GM18868 (cell line): Measurements from ENCODE around the gene RUNX2.

ENCODE experiments used
- ATAC-seq: cut with Tn5 transposase; IDR thresholded peaks from one replicate; pipeline ENCODE4 v1.9.1; 2021; ENCODE audit warnings: mild to moderate bottlenecking, moderate library complexity; ENCODE audit not compliant: unreplicated experiment

RUNX2 gene

DNA sequence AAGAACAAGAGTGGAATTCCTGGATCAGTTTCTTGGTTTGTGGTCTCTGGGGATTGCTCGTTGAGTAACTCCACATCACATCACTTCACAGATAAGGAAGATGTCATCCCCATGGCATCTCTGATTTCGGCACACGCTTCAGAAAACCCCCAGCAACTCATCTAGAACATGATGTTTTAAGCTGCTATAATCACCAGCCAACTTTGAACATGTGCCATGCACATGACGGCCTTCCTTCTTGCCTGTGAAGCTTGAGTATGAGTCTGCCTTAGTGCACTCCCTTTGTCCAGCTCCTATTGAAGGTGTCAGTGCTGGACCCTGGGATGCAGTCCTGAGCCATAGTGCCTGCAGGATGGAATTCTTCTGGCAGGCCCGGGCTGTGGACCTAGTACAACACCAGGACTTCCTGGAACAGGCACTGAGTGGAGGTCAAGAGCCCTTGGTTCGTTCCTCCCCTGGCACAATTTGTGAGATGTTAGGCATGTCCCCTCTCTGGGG lies 281.1 kb downstream of the RUNX2 start:
- no peak for ATAC-seq

GRCh38 chr6:45610374-45610773 lies 282.2 kb downstream of the RUNX2 start:
- no peak for ATAC-seq

DNA sequence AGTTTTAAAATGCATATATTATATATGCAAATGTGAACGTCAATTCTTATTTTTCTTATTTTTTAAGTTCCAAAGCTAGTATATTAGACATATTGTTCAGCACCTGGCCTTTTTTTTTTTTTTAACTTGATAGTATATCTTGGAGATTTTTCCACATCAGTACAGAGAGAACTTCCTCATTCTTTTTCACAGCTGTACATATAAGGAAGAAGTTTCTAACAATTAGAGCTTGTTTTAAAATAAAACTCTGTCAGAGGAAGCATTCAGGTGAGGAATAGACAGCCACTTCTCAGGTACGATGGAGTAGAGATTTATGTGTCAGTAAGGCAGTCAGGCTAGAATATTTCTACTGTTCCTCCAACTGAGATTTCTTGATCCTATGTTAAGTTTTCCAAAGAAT lies 282.7 kb downstream of the RUNX2 start:
- no peak for ATAC-seq

DNA sequence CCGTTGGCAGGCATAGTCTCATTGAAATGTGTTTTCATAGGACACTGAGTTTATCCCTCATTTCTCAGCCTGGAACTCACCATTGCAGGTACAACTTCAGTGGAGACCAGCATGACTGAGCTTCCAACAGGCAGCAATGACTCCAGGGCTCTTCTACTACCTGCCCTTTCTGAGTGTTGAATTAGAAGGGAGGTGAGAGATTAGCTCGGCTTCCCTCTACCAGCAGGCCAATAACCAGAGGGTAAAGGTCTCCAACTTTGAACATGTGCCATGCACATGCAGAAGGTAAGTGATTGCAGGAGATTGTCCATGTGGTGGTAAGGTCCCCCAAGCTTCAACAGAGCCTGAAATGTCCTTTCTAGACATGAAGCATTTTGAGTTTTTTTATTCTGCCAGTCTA lies 283.4 kb downstream of the RUNX2 start:
- no peak for ATAC-seq

- no peak for ATAC-seq
Measured at GRCh38 chr6:45613656-45614055, 285.5 kb downstream of the RUNX2 start.

- no peak for ATAC-seq
Measured at GRCh38 chr6:45614488-45615285, 286.6 kb downstream of the RUNX2 start.

DNA sequence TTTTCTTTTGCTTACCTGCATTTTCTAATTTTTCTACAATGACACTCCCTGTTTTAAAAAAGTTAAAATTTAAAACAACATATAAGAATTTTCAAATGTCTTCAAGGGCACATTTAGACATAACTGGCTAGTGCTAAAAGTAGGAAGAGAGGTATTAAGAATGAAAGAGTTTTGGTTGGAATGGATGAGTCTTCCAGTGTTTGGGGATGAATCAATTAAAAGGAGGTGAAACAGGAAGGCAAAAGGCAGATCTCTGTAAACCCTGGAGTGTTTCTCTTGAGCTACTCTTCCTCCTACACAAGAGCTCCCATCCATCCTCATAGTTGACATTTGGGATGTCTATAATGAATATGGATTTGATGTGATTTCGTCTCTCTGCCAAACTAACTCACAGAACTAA lies 288.1 kb downstream of the RUNX2 start:
- ATAC-seq: no peak

GRCh38 chr6:45617441-45617840 lies 289.3 kb downstream of the RUNX2 start:
- ATAC-seq: no peak

GRCh38 chr6:45618259-45618658 lies 290.1 kb downstream of the RUNX2 start:
- ATAC-seq: no peak

- ATAC-seq: no peak
Measured at GRCh38 chr6:45619211-45619760, 291.2 kb downstream of the RUNX2 start.

- no peak for ATAC-seq
Measured at GRCh38 chr6:45619994-45620471, 291.9 kb downstream of the RUNX2 start.

DNA sequence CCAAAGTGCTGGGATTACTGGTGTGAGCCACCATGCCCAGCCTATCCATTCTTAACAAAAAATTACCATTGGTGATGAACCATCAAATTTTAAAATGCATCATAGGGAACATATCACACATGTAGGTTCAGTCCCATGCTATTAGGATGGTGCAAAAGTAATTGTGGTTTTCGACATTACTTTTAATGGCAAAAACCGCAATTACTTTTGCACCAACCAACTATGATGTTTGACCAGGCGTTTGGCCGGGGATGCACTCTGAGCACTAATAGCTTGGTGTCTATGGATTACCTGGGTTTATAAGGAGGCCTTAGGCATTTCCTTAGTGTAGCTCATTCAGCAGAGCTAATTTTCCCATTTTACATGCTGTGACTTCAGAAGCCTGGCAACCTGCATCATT lies 296.1 kb downstream of the RUNX2 start:
- ATAC-seq: no peak

DNA sequence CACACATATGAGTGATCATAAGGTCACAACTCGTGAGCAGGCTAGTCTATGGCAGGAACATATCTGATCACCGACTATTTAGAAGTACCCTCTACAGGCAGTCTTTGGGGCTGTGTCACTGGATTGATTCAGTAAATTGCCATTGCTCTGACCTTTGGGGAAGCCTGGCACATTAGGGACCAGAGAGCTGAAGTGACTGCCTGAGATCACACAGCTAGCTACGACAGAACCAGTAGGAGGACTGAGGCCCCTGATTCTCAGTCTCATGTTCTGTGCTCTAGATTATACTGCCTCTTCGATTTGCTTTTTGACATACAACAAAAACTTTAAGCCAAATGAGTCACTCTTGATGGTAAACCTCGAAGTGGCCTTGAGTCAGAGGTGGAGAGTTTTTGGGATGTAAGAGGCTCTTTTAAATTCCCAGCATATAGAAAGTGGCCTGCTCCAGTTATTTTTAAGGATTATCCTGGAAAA lies 297.1 kb downstream of the RUNX2 start:
- ATAC-seq: no peak

GRCh38 chr6:45626087-45626891 lies 298.2 kb downstream of the RUNX2 start:
- no peak for ATAC-seq

- ATAC-seq: no peak
Measured at GRCh38 chr6:45630314-45630713, 302.2 kb downstream of the RUNX2 start.

DNA sequence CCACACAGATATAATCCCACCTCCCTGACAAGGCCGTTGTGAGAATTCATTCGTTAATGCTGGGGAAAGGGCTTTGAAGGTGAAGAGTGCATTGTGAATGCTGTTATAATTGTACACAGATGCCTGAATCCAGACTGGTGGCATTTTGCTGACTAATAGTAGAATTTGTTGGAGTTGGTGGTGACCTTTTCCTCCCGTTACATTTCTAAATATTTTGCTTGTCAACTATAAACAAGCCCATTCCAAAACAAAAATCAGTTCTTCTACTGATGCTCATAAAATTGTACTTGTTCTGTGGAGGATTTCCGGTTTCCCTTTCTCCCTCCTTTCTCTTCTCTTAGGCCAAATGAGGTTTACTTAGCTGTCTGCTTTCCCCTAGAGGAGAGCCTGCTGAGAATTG lies 302.7 kb downstream of the RUNX2 start:
- no peak for ATAC-seq

DNA sequence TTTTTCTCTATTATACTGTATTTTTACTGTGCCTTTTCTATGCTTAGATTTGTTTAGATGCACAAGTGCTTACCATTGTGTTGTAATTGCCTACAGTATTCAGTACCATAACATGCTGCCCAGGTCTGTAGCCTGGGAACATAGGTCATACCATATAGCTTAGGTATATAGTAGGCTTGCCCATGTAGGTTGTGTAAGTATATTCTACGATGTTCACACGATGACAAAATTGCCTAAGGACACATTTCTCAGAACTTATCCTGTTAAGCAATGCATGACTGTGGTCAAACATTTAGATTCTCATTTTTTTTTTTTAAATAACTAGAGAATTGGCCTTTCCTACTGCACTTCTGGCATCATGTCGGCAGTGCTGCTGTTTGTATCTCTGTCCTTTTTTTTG lies 303.3 kb downstream of the RUNX2 start:
- ATAC-seq: no peak

- no peak for ATAC-seq
Measured at GRCh38 chr6:45633272-45633908, 305.3 kb downstream of the RUNX2 start.

DNA sequence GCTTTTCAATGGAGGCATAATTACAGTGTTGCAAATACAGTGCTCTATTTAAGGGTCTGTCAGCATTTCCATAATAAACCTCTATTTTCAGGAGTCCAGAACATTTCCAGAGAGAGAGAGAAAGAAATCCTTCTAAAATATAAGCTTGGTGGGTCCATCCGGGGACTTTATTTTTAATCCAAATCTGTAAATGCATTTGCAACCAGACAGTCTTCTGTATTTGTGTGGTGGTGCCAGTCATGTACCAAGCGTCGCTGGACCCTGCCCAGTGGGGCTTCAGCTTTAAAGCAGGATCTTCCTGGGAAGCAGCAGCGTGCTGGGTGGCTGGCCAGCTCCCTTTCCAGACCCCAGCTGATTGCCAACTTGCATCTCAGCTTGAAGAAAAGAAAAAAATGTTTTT lies 306.1 kb downstream of the RUNX2 start:
- ATAC-seq: no peak

DNA sequence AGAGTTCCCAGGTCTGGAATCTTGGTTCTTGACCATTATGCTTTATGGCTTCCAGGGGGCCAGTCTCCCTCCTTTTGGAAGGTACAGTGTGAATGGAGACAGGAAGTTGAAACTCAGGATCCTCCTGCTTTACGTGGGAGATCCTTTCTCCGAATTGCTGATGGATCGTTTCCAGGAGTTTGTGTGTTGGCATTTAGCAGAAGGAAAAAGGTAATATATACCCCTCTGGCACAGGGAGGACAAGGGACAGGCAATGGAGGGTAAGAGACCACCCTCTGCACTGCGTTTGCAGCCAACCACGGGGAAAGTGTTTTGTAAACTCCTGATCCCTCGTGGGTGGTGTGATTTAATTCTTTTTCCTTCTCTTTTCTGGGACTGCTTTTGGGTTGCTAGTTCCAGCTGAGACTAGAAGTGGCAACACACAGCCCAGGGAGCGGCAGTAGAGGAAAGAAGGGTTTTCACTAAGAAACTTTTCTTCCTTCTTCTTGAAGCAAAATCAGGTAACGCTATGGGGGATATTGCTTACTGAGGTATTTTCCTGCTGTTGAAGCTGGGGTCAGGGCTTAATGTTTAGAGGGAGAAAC lies 307.2 kb downstream of the RUNX2 start:
- ATAC-seq: no peak

DNA sequence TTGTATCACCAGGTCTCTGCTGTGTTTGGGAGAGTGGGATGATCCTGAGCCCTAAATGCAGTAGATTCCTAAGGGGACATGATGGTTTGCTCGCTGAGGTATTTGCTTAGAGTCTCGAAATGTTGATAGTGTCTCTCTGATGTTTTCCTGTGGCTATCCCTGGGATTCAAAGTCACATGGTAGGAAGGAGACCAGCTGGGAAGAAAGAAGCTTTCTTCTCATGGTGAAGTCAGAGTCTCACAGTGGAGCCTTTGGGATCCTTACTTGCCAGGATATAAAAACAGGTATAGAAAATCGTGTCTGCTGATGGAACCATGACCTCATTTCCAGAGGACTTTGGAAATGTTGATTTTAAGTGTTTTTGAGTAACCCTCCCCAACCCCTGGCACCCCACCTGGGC lies 308.9 kb downstream of the RUNX2 start:
- no peak for ATAC-seq
